Tibial artery (tissue), 4 donors: Measurements from ENCODE around the gene TTC8.
"Not testable (repeated sequence)": the region's sequence is repeated elsewhere in the genome, so short reads cannot be mapped to it uniquely, and the experiment has no call there.

Source experiments
- DNase-seq, 2 donors: peaks; one replicate each; pipeline ENCODE4 v3.0.0-alpha.2; 2019
- H3K27ac ChIP-seq, 2 donors: fragments of 200-600 bp; sonication (generic) in 1 of 2; 1 replicate in 1 of 2; 2 replicates in 1 of 2; pipeline ENCODE4 v1.5.1; 2018 to 2019; ENCODE audit warnings: mild to moderate bottlenecking in 1 of 2
- H3K27me3 ChIP-seq, 2 donors: fragments of 200-600 bp; sonication (generic) in 1 of 2; one replicate each; pipeline versions ENCODE4 v1.5.1 to v1.6.0; 2016 to 2019
- H3K36me3 ChIP-seq, 3 donors: fragments of 200-600 bp; sonication (generic) in 2 of 3; one replicate each; pipeline ENCODE4 v1.5.1; 2016 to 2019; ENCODE audit warnings: mild to moderate bottlenecking in 2 of 3
- H3K4me1 ChIP-seq, 4 donors: fragments of 200-600 bp; sonication (generic) in 2 of 4; 1 replicate in 3 of 4; 2 replicates in 1 of 4; pipeline ENCODE4 v1.5.1; 2016 to 2019
- H3K4me3 ChIP-seq, 2 donors: fragments of 200-600 bp; sonication (generic) in 1 of 2; 1 replicate in 1 of 2; 2 replicates in 1 of 2; pipeline ENCODE4 v1.5.1; 2018 to 2019; ENCODE audit warnings: mild to moderate bottlenecking in 2 of 2
- H3K9me3 ChIP-seq, 3 donors: fragments of 200-600 bp; sonication (generic) in 1 of 3; one replicate each; pipeline ENCODE4 v1.5.1; 2016 to 2019
- intact Hi-C: fragments of 100-400 bp; cut with DNase I; formaldehyde crosslinking; loops from one replicate; pipeline ENCODE4 v1.15.0; 2023; ENCODE audit warnings: low total_unique reads
- TF ChIP-seq, protein P1 (sequence below), 2 experiments: fragments of 200-600 bp in 1 of 2; fragments of 450-650 bp in 1 of 2; IDR thresholded peaks; one replicate each; pipeline ENCODE4 v1.5.1; 2017 to 2019; ENCODE audit warnings: antibody characterized with exemption in 2 of 2, mild to moderate bottlenecking in 1 of 2, moderate library complexity in 1 of 2

Gene TTC8

GRCh38 chr14:88818018-88818417, 6.4 kb upstream of the TTC8 start:
- no peaks in the 10 kb centered on the region for H3K9me3 ChIP-seq
- no peak overlapping the region for H3K4me3 ChIP-seq
- no peaks in the 10 kb centered on the region for H3K27me3 ChIP-seq
- no peak overlapping the region for H3K27ac ChIP-seq
- DNase-seq, result no peak
- H3K4me1 ChIP-seq, result no peaks in the 10 kb centered on the region
- TF ChIP-seq, protein P1, sequence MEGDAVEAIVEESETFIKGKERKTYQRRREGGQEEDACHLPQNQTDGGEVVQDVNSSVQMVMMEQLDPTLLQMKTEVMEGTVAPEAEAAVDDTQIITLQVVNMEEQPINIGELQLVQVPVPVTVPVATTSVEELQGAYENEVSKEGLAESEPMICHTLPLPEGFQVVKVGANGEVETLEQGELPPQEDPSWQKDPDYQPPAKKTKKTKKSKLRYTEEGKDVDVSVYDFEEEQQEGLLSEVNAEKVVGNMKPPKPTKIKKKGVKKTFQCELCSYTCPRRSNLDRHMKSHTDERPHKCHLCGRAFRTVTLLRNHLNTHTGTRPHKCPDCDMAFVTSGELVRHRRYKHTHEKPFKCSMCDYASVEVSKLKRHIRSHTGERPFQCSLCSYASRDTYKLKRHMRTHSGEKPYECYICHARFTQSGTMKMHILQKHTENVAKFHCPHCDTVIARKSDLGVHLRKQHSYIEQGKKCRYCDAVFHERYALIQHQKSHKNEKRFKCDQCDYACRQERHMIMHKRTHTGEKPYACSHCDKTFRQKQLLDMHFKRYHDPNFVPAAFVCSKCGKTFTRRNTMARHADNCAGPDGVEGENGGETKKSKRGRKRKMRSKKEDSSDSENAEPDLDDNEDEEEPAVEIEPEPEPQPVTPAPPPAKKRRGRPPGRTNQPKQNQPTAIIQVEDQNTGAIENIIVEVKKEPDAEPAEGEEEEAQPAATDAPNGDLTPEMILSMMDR (IDR thresholded peaks at IDR 0.05), result no peak
- intact Hi-C loops, result no loop called here
- no peaks in the 10 kb centered on the region for H3K36me3 ChIP-seq

DNA sequence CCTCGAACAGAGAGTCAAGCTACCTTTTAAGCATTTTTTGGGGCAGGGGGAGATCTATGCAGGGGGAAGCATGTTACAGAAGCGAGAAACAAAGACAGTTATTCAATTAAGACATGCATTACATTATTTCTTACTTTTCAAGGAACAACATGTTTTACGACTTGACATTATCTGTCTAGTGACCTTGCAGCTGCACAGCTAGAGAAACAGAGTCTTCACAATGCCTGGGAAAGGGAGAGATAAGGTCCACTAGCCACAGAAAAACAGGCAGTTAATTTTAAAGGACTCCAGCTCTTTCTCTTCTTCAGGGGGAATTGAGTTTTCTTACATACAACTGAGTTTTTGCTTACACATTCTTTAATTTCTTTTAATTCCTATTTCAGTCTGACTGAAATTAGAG, 4.8 kb upstream of the TTC8 start:
- H3K27ac ChIP-seq, H3K36me3 ChIP-seq, DNase-seq, H3K4me3 ChIP-seq, intact Hi-C loops, H3K27me3 ChIP-seq, H3K9me3 ChIP-seq, H3K4me1 ChIP-seq: not testable (repeated sequence)

- no peaks in the 10 kb centered on the region for H3K27me3 ChIP-seq
- no peaks in the 10 kb centered on the region for H3K36me3 ChIP-seq
- no peaks in the 10 kb centered on the region for H3K9me3 ChIP-seq
- no peak overlapping the region for H3K27ac ChIP-seq
- H3K4me1 ChIP-seq, result peaks cover 0 to 8% (median 7%) of the 10 kb centered on the region in 4 donors
- TF ChIP-seq, protein P1 (IDR thresholded peaks at IDR 0.05), result no peak
- no peak overlapping the region for H3K4me3 ChIP-seq
- DNase-seq, result no peak
- intact Hi-C loops, result no loop called here
These were observed 3.1 kb upstream of the TTC8 start for GRCh38 chr14:88821378-88821777.

DNA sequence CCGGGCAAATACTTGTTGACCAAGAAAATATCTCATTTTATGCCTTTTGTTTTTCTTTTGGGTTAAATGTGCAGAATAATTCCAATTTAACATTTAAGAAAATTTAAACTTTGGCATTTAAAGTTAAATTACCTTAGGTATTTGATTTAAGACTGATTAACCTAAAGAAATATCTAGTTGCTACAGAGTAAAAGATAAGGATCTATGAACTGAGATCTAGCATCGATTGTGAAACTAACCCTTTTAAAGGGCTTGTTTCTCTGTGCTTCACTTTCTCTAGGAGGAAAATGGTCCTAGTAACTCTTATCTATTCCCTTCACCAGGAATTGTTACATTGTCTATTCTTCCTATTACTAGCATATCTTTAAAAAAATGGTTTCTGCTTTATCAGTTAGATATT, 2.6 kb upstream of the TTC8 start:
- Histone ChIP-seq H3K4me1 (peaks cover 0 to 8% (median 7%) of the 10 kb centered on the region in 4 donors), H3K9me3 (no peaks in the 10 kb centered on the region), H3K36me3 (no peaks in the 10 kb centered on the region), H3K27ac (no peak overlapping the region), H3K27me3 (no peaks in the 10 kb centered on the region), H3K4me3 (no peak overlapping the region)
- no peak for DNase-seq
- TF ChIP-seq, protein P1 (IDR thresholded peaks at IDR 0.05), result no peak
- intact Hi-C loops, result no loop called here

DNA sequence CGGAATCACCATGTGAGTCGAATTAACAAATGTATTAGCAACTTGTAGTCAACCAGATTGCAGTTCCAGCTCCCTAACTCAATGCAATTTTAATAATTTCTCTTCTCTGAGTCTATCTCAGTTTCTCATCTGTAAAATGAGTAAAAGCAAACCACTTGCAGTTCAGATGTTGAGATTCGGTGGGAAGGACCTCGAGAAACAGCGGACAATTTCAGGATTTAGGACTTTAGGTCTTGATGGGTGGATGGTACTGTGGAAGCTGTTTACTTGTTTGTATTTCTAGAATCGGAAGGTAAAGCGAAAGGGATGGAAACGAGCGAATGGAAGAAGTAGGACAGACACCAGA, 510 bp upstream of the TTC8 start:
- Histone ChIP-seq H3K9me3 (no peaks in the 10 kb centered on the region), H3K36me3 (no peaks in the 10 kb centered on the region), H3K27ac (peak overlapping the region; percentile 73 to 75), H3K27me3 (no peaks in the 10 kb centered on the region), H3K4me3 (peak overlapping the region; percentile 63 to 70), H3K4me1 (peaks cover 0 to 18% (median 7%) of the 10 kb centered on the region in 4 donors)
- TF ChIP-seq, protein P1 (IDR thresholded peaks at IDR 0.05), result no peak
- DNase-seq, result no peak
- intact Hi-C loops, result no loop called here

DNA sequence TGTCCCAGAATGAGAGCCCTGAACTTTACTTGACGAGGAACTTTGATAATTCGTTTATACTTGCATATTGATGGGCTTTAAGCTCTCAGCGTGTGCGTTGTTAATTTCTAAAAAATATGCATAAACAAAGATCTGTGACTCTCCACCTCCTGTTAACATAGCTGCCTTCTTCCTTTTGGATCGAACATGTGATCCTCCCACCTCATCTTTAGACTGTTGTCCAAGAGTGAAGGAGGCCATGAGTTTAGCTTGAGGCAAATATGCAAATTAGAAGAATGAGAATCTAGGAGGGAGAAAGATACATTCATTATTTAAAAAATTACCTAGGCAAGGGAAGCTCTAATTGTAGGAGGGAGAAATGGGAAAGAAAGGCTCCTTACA, 617 bp downstream of the TTC8 start:
- H3K36me3 ChIP-seq, result no peaks in the 10 kb centered on the region
- H3K27ac ChIP-seq, result peak overlapping the region; percentile 73 to 75
- peak overlapping the region; percentile 63 to 70 for H3K4me3 ChIP-seq
- TF ChIP-seq, protein P1 (IDR thresholded peaks at IDR 0.05), result no peak
- H3K9me3 ChIP-seq, result no peaks in the 10 kb centered on the region
- H3K27me3 ChIP-seq, result no peaks in the 10 kb centered on the region
- peaks cover 0 to 25% (median 7%) of the 10 kb centered on the region in 4 donors for H3K4me1 ChIP-seq
- intact Hi-C loops, result no loop called here
- no peak for DNase-seq
